Naive thymus-derived CD4-positive, alpha-beta T cell (primary cell): ENCODE results near the gene ATCAY. TPM values are rescaled to one million over a fixed set of nuclear protein-coding genes. Genes with fewer than 3 reads are reported as not detected.

Experiments used
- ATAC-seq: fragments of 150-1000 bp; cut with Tn5 transposase; 2 replicates; pipeline ENCODE4 v1.10.0; 2021; ENCODE audit warnings: mild to moderate bottlenecking, moderate library complexity
- CTCF ChIA-PET: fragments of 350-600 bp; sonication (Branson Sonifier 250); formaldehyde crosslinking; loops from one replicate; lab custom pipeline; 2021; ENCODE audit warnings: antibody characterized with exemption; lab: Charles Lee
- POLR2A ChIA-PET: fragments of 350-600 bp; sonication (Branson Sonifier 250); formaldehyde crosslinking; loops from one replicate; lab custom pipeline; 2021; ENCODE audit warnings: antibody characterized with exemption, inconsistent platforms; lab: Charles Lee
- DNase-seq, 9 donors: peaks; one replicate each; pipeline versions ENCODE4 v3.0.0 to v3.0.0-alpha.2; 2020 to 2022; ENCODE audit warnings: mixed read lengths in 1 of 9
- H3K27ac ChIP-seq: one replicate; pipeline ENCODE4 v1.7.0; 2013; ENCODE audit warnings: mild to moderate bottlenecking, low read depth, low read length, moderate library complexity
- H3K27me3 ChIP-seq, 2 donors: one replicate each; pipeline ENCODE4 v1.7.0; 2013; ENCODE audit warnings: low read length in 2 of 2, mild to moderate bottlenecking in 2 of 2, moderate library complexity in 2 of 2; ENCODE audit not compliant: control insufficient read depth in 2 of 2, insufficient read depth in 2 of 2
- H3K36me3 ChIP-seq, 3 experiments: 1 replicate in 2 of 3; 2 replicates in 1 of 3; pipeline ENCODE4 v1.7.0; 2013; ENCODE audit warnings: low read length in 3 of 3, mild to moderate bottlenecking in 3 of 3, moderate library complexity in 1 of 3; ENCODE audit not compliant: insufficient read depth in 3 of 3, control insufficient read depth in 2 of 3
- H3K4me1 ChIP-seq, 2 donors: one replicate each; pipeline ENCODE4 v1.7.0; 2013; ENCODE audit warnings: low read length in 2 of 2, mild to moderate bottlenecking in 2 of 2, moderate library complexity in 1 of 2; ENCODE audit not compliant: control insufficient read depth in 2 of 2, insufficient read depth in 2 of 2
- H3K4me3 ChIP-seq: 2 replicates; pipeline ENCODE4 v1.7.0; 2013; ENCODE audit warnings: mild to moderate bottlenecking, low read length
- H3K9me3 ChIP-seq, 3 experiments: 1 replicate in 2 of 3; 2 replicates in 1 of 3; pipeline ENCODE4 v1.7.0; 2013; ENCODE audit warnings: low read length in 3 of 3; ENCODE audit not compliant: control insufficient read depth in 2 of 3
- H3K27ac Mint-ChIP-seq, 9 donors: one replicate each; pipeline ENCODE4 v1.8.0; 2020 to 2022; ENCODE audit warnings: mixed read lengths in 9 of 9, mild to moderate bottlenecking in 8 of 9, moderate library complexity in 5 of 9, inconsistent platforms in 2 of 9
- H3K27me3 Mint-ChIP-seq, 5 donors: one replicate each; pipeline ENCODE4 v1.8.0; 2021 to 2022; ENCODE audit warnings: mixed read lengths in 5 of 5, mild to moderate bottlenecking in 1 of 5
- H3K36me3 Mint-ChIP-seq, 5 donors: one replicate each; pipeline ENCODE4 v1.8.0; 2020 to 2022; ENCODE audit warnings: mixed read lengths in 5 of 5, mild to moderate bottlenecking in 3 of 5, inconsistent platforms in 1 of 5
- H3K4me1 Mint-ChIP-seq, 7 donors: one replicate each; pipeline ENCODE4 v1.8.0; 2020 to 2022; ENCODE audit warnings: mixed read lengths in 7 of 7, mild to moderate bottlenecking in 3 of 7, inconsistent platforms in 1 of 7
- H3K4me3 Mint-ChIP-seq, 10 donors: one replicate each; pipeline ENCODE4 v1.8.0; 2020 to 2022; ENCODE audit warnings: mild to moderate bottlenecking in 10 of 10, mixed read lengths in 10 of 10, moderate library complexity in 6 of 10, inconsistent platforms in 2 of 10
- H3K9me3 Mint-ChIP-seq, 11 donors: one replicate each; pipeline ENCODE4 v1.8.0; 2020 to 2022; ENCODE audit warnings: mixed read lengths in 11 of 11, mild to moderate bottlenecking in 4 of 11, inconsistent platforms in 1 of 11, moderate library complexity in 1 of 11
- intact Hi-C, 2 donors: fragments of 100-400 bp; cut with micrococcal nuclease; formaldehyde crosslinking; loops; one replicate each; pipeline ENCODE4 v1.15.1; 2023
- polyA plus RNA-seq, 2 donors: library from polyadenylated mRNA; unstranded; fragments of 300-500 nt; fragmentation: Illumina TruSeq; gene quantifications; one replicate each; pipeline ENCODE4 v1.2.3, GENCODE V29; 2021
- total RNA-seq, 6 experiments: library from RNA in 5 of 6; stranded (reverse) in 5 of 6; gene quantifications; 1 replicate in 5 of 6; 2 replicates in 1 of 6; pipeline ENCODE4 v1.2.3 and lab custom pipeline; 2021 to 2026

Gene ATCAY
- total and polyA plus RNA-seq, 7 experiments from 2014 or later, result not detected

DNA sequence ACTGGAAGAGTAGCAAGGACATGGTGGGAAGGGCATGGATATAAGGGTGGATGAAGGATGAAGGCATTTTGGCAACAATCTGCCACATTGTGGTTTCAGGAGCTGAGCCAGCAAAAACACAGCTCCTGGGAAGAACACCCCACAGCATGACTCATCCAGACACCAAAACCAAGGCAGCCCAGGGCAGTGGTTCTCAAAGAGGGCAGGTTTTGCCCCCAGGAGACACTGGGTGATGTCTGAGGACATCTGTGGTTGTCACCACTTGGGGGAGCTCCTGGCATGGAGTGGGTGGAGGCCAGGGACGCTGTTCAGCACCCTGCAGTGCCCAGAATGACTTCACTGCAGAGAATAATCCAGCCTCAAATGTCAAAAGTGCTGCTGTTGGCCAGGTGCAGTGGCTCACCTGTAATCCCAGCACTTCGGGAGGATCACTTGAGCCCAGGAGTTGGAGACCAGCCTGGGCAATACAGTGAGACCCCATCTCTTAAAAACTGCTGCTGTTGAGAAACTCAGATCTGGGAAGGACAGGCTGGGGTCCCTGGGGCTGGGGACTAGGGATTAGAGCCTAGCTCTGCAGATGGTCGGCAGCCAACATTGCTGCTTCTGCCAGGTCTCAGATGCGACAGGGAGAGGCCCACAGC, 27.8 kb upstream of the ATCAY start:
- peaks cover 0 to 1% (median 0%) of the 10 kb centered on the region in 7 donors for H3K4me1 Mint-ChIP-seq
- no peak overlapping the region for H3K27ac Mint-ChIP-seq
- POLR2A ChIA-PET, result no interaction called here
- Histone ChIP-seq H3K9me3 (peaks cover 0 to 15% (median 0%) of the 10 kb centered on the region in 3 experiments), H3K27ac (no peak overlapping the region), H3K27me3 (no peaks in the 10 kb centered on the region), H3K4me3 (no peak overlapping the region), H3K4me1 (no peaks in the 10 kb centered on the region), H3K36me3 (no peaks in the 10 kb centered on the region)
- H3K36me3 Mint-ChIP-seq, result peaks cover 0 to 7% (median 0%) of the 10 kb centered on the region in 5 donors
- ATAC-seq (peak; percentile 63), DNase-seq (peak in 5 of 9 donors; percentile 14 to 30 (median 23))
- H3K9me3 Mint-ChIP-seq, result peaks cover 0 to 12% (median 3%) of the 10 kb centered on the region in 11 donors
- CTCF ChIA-PET, result no interaction called here
- intact Hi-C loops, result no loop called here
- H3K4me3 Mint-ChIP-seq, result no peak overlapping the region
- no peaks in the 10 kb centered on the region for H3K27me3 Mint-ChIP-seq

DNA sequence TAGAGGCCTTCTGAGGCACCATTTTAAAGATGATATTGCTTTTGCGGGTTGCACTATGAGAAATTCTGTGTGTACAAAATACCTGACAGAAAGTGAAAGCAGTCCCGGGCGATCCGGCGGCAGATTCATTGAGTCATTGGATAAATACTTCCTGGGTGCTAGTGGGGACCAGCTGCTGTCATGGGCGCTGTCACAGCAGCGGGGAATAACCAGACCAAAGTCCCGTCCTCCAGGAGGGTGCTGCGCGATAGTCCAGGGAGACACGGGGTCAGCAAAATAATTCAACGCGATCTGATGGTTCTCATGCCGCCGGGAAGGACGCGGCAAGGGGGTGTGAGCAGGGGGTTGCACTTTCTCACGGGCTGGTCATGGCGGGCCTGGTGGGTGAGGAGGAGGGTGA, 25.2 kb upstream of the ATCAY start:
- Histone ChIP-seq H3K4me1 (no peaks in the 10 kb centered on the region), H3K4me3 (no peak overlapping the region), H3K27ac (no peak overlapping the region), H3K27me3 (no peaks in the 10 kb centered on the region), H3K9me3 (peaks cover 0 to 15% (median 0%) of the 10 kb centered on the region in 3 experiments), H3K36me3 (no peaks in the 10 kb centered on the region)
- intact Hi-C loops, result no loop called here
- Mint-ChIP-seq H3K4me3 (no peak overlapping the region), H3K9me3 (peaks cover 0 to 12% (median 3%) of the 10 kb centered on the region in 11 donors), H3K36me3 (peaks cover 0 to 7% (median 0%) of the 10 kb centered on the region in 5 donors), H3K27me3 (no peaks in the 10 kb centered on the region), H3K27ac (no peak overlapping the region), H3K4me1 (no peaks in the 10 kb centered on the region)
- POLR2A ChIA-PET, result no interaction called here
- CTCF ChIA-PET, result no interaction called here
- ATAC-seq, result no peak
- no peak for DNase-seq

- no peak for ATAC-seq
- H3K4me1 ChIP-seq, result no peaks in the 10 kb centered on the region
- H3K4me1 Mint-ChIP-seq, result no peaks in the 10 kb centered on the region
- no peaks in the 10 kb centered on the region for H3K27me3 Mint-ChIP-seq
- no peak overlapping the region for H3K27ac ChIP-seq
- no peaks in the 10 kb centered on the region for H3K36me3 ChIP-seq
- ChIA-PET POLR2A (no interaction called here), CTCF (no interaction called here)
- intact Hi-C loops, result loop anchor here in 1 of 2 donors (1.0 kb wide), 1 partner anchor 15 kb away; no protein-coding TSS in a partner anchor
- H3K9me3 Mint-ChIP-seq, result no peaks in the 10 kb centered on the region
- no peak overlapping the region for H3K4me3 Mint-ChIP-seq
- H3K4me3 ChIP-seq, result no peak overlapping the region
- no peaks in the 10 kb centered on the region for H3K9me3 ChIP-seq
- no peaks in the 10 kb centered on the region for H3K36me3 Mint-ChIP-seq
- no peak for DNase-seq
- no peak overlapping the region for H3K27ac Mint-ChIP-seq
- H3K27me3 ChIP-seq, result no peaks in the 10 kb centered on the region
Observed at GRCh38 chr19:3857449-3858003, 23.0 kb upstream of the ATCAY start.

GRCh38 chr19:3860499-3860898, 20.0 kb upstream of the ATCAY start:
- intact Hi-C loops, result no loop called here
- no peak overlapping the region for H3K4me3 ChIP-seq
- no peaks in the 10 kb centered on the region for H3K4me1 ChIP-seq
- Mint-ChIP-seq H3K27me3 (peaks cover 0 to 4% (median 0%) of the 10 kb centered on the region in 5 donors), H3K4me1 (no peaks in the 10 kb centered on the region), H3K9me3 (no peaks in the 10 kb centered on the region), H3K36me3 (no peaks in the 10 kb centered on the region), H3K4me3 (no peak overlapping the region), H3K27ac (no peak overlapping the region)
- DNase-seq (no peak), ATAC-seq (no peak)
- H3K27ac ChIP-seq, result no peak overlapping the region
- H3K27me3 ChIP-seq, result no peaks in the 10 kb centered on the region
- H3K36me3 ChIP-seq, result no peaks in the 10 kb centered on the region
- ChIA-PET POLR2A (no interaction called here), CTCF (no interaction called here)
- H3K9me3 ChIP-seq, result no peaks in the 10 kb centered on the region

DNA sequence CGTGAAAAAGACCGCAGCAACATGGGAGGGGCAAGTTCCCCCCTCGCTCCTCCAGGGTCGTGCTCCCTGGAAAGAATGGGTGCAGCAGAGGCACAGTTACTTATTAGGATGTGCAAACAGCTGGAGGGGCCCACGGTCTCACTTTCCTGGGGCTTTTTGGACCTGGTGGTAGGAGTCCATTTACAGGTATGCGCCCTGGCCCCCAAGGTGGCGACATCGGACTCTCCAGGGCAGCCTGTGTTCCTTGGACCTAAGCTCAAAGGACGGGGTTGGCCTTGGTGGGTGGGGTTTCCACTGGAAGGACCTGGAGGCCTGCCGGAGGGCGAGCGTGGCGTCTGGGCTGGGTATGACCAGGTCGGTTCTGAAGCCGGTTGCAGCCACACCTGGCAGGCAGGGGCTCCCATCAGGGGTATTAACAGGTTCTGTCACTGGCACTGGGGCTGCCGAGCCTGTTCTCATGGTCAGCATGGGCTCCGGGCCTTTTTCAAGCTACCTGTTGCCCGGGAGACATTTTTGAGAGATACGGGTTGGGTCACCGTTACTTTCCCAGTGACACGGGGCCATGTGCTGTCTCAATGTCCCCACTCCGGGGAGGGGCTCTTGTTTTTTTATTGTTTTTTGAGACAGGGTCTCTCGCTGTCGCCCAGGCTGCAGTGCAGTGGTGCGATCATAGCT, 17.5 kb upstream of the ATCAY start:
- no peaks in the 10 kb centered on the region for H3K4me1 ChIP-seq
- intact Hi-C loops, result no loop called here
- H3K27ac ChIP-seq, result no peak overlapping the region

DNA sequence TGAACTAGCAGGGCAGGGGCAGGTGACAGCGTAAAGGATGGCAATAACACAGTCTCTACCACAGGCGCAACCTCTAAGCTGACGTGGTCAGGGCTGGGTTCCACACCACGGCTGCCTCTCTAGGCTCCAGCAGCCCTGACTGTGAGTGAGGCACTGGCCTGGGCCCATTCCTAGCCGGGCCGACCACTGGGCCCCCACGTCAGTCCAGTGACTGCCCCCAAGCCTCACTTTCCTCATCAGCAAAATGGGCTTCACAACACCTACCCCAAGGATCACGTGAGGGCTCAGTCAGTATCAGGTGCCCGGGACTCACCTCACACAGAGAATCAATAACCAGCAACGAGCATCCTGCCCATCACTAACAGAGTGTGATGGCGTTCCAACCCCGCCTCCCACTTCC, 16.8 kb upstream of the ATCAY start:
- DNase-seq, result no peak
- peaks cover 0 to 8% (median 0%) of the 10 kb centered on the region in 11 donors for H3K9me3 Mint-ChIP-seq
- no peak overlapping the region for H3K27ac Mint-ChIP-seq
- H3K27me3 ChIP-seq, result no peaks in the 10 kb centered on the region
- CTCF ChIA-PET, result no interaction called here
- H3K27ac ChIP-seq, result no peak overlapping the region
- no peak overlapping the region for H3K4me3 ChIP-seq
- peaks cover 14 to 27% (median 21%) of the 10 kb centered on the region in 5 donors for H3K27me3 Mint-ChIP-seq
- H3K4me3 Mint-ChIP-seq, result no peak overlapping the region
- peaks cover 0 to 4% (median 0%) of the 10 kb centered on the region in 5 donors for H3K36me3 Mint-ChIP-seq
- no peak for ATAC-seq
- intact Hi-C loops, result no loop called here
- no peaks in the 10 kb centered on the region for H3K9me3 ChIP-seq
- peaks cover 0 to 9% (median 7%) of the 10 kb centered on the region in 7 donors for H3K4me1 Mint-ChIP-seq
- H3K36me3 ChIP-seq, result no peaks in the 10 kb centered on the region
- POLR2A ChIA-PET, result no interaction called here
- no peaks in the 10 kb centered on the region for H3K4me1 ChIP-seq

More for the DNA sequence above, 17.5 kb upstream of the ATCAY start:
- Histone ChIP-seq H3K36me3 (no peaks in the 10 kb centered on the region), H3K4me3 (no peak overlapping the region), H3K9me3 (no peaks in the 10 kb centered on the region), H3K27me3 (no peaks in the 10 kb centered on the region)
- Mint-ChIP-seq H3K4me3 (no peak overlapping the region), H3K9me3 (peaks cover 0 to 4% (median 0%) of the 10 kb centered on the region in 11 donors), H3K4me1 (peaks cover 0 to 6% (median 3%) of the 10 kb centered on the region in 7 donors), H3K27me3 (peaks cover 11 to 23% (median 19%) of the 10 kb centered on the region in 5 donors), H3K36me3 (peaks cover 0 to 4% (median 0%) of the 10 kb centered on the region in 5 donors), H3K27ac (no peak overlapping the region)
- ATAC-seq (no peak), DNase-seq (no peak)
- ChIA-PET POLR2A (no interaction called here), CTCF (no interaction called here)
